Measurements from ENCODE around the gene CCAR1.

- TF ChIP-seq CTCF (IDR thresholded peaks at IDR 0.05) (no peak), POLR2A (IDR thresholded peaks at IDR 0.05) (no peak)
These were observed 66.8 kb downstream of the CCAR1 start for GRCh38 chr10:68787813-68788212.
